Neural cell (in vitro differentiated cells): Measurements from ENCODE around the gene SOX9. TPM values are rescaled to one million over a fixed set of nuclear protein-coding genes. Genes with fewer than 3 reads are reported as not detected.

Experiments used
- H2AFZ ChIP-seq: fragments of 200-600, 300-800 bp; sonication (generic), shearing (Covaris generic); 2 replicates; pipeline ENCODE4 v1.6.0; 2014; ENCODE audit warnings: low read depth, mild to moderate bottlenecking, antibody characterized with exemption, low read length, moderate library complexity
- H3F3A ChIP-seq: fragments of 200-600 bp; shearing (Covaris generic); 2 replicates; pipeline ENCODE4 v1.6.1; 2016; ENCODE audit warnings: mild to moderate bottlenecking, moderate library complexity, mixed read lengths, antibody characterized with exemption, low read length; ENCODE audit not compliant: insufficient read depth, poor library complexity, severe bottlenecking
- H3K27ac ChIP-seq: fragments of 200-600, 300-800 bp; sonication (generic), shearing (Covaris generic); 2 replicates; pipeline ENCODE4 v1.5.1; 2014; ENCODE audit warnings: mild to moderate bottlenecking, low read length, moderate library complexity
- H3K27me3 ChIP-seq: fragments of 300-800, 200-600 bp; sonication (generic), shearing (Covaris generic); 2 replicates; pipeline ENCODE4 v1.6.0; 2014; ENCODE audit warnings: mild to moderate bottlenecking, low read depth, low read length, moderate library complexity; ENCODE audit not compliant: insufficient read depth
- H3K36me3 ChIP-seq: fragments of 300-800, 200-600 bp; sonication (generic), shearing (Covaris generic); 2 replicates; pipeline ENCODE4 v1.5.1; 2014; ENCODE audit warnings: mild to moderate bottlenecking, antibody characterized with exemption, low read length, moderate library complexity; ENCODE audit not compliant: insufficient read depth
- H3K4me2 ChIP-seq: fragments of 300-800, 200-600 bp; sonication (generic), shearing (Covaris generic); 2 replicates; pipeline ENCODE4 v1.6.0; 2014; ENCODE audit warnings: mild to moderate bottlenecking, low read length
- H3K4me3 ChIP-seq: fragments of 300-800, 200-600 bp; sonication (generic), shearing (Covaris generic); 2 replicates; pipeline ENCODE4 v1.5.1; 2014; ENCODE audit warnings: mild to moderate bottlenecking, low read length, moderate library complexity
- H3K79me2 ChIP-seq: fragments of 200-600 bp; shearing (Covaris generic); replicated peaks from 2 replicates; pipeline ENCODE4 v1.6.0; 2014; ENCODE audit warnings: mild to moderate bottlenecking, low read length, moderate library complexity; ENCODE audit not compliant: insufficient read depth
- H3K9ac ChIP-seq: fragments of 300-800, 200-600 bp; sonication (generic), shearing (Covaris generic); 2 replicates; pipeline ENCODE4 v1.6.1; 2016; ENCODE audit warnings: mild to moderate bottlenecking, low read length, mixed read lengths
- H3K9me2 ChIP-seq: fragments of 200-600 bp; shearing (Covaris generic); 2 replicates; pipeline ENCODE4 v1.6.1; 2016; ENCODE audit warnings: mild to moderate bottlenecking, low read length, mixed read lengths; ENCODE audit not compliant: insufficient read depth
- H3K9me3 ChIP-seq: fragments of 200-600, 300-800 bp; sonication (generic), shearing (Covaris generic); 2 replicates; pipeline ENCODE4 v1.6.1; 2016; ENCODE audit warnings: mild to moderate bottlenecking, mixed run types, low read length, moderate library complexity, mixed read lengths
- H4K20me1 ChIP-seq: fragments of 200-600 bp; shearing (Covaris generic); 2 replicates; pipeline ENCODE4 v1.6.1; 2016; ENCODE audit warnings: mild to moderate bottlenecking, mixed run types; ENCODE audit not compliant: insufficient read depth
- CTCF ChIP-seq: fragments of 450-650 bp; IDR thresholded peaks from 2 replicates; pipeline ENCODE4 v1.5.1; 2014; ENCODE audit warnings: antibody characterized with exemption, mild to moderate bottlenecking, moderate library complexity; ENCODE audit not compliant: poor library complexity, severe bottlenecking
- EP300 ChIP-seq: fragments of 450-650 bp; conservative IDR thresholded peaks from 2 replicates; pipeline ENCODE4 v1.6.1; 2014; ENCODE audit warnings: antibody characterized with exemption, mild to moderate bottlenecking, moderate library complexity; ENCODE audit not compliant: poor library complexity, severe bottlenecking
- EZH2 ChIP-seq: fragments of 200-600, 300-800 bp; shearing (Covaris generic), sonication (generic); IDR thresholded peaks from 2 replicates; pipeline ENCODE4 v1.6.1; 2014; ENCODE audit warnings: antibody characterized with exemption, low read length, borderline replicate concordance, mild to moderate bottlenecking; ENCODE audit not compliant: insufficient read depth, poor library complexity, severe bottlenecking
- MXI1 ChIP-seq: fragments of 450-650 bp; conservative IDR thresholded peaks from 2 replicates; pipeline ENCODE4 v1.6.1; 2014; ENCODE audit warnings: antibody characterized with exemption, mild to moderate bottlenecking; ENCODE audit not compliant: poor library complexity, severe bottlenecking
- POLR2AphosphoS5 ChIP-seq: IDR thresholded peaks from 2 replicates; pipeline ENCODE4 v1.6.1; 2012
- RAD21 ChIP-seq: fragments of 450-650 bp; conservative IDR thresholded peaks from 2 replicates; pipeline ENCODE4 v1.6.1; 2014; ENCODE audit warnings: antibody characterized with exemption, mild to moderate bottlenecking, moderate library complexity
- REST ChIP-seq: IDR thresholded peaks from 2 replicates; pipeline ENCODE4 v1.6.1; 2012; ENCODE audit warnings: borderline replicate concordance
- SMC3 ChIP-seq: fragments of 450-650 bp; conservative IDR thresholded peaks from 2 replicates; pipeline ENCODE4 v1.6.1; 2014; ENCODE audit warnings: antibody characterized with exemption, mild to moderate bottlenecking, moderate library complexity; ENCODE audit not compliant: poor library complexity
- polyA plus RNA-seq: library from polyadenylated mRNA; depleted of rRNA; stranded (reverse); fragments of >200 nt; gene quantifications from 2 replicates; pipeline ENCODE4 v1.2.3, GENCODE V29; 2014

Gene SOX9
- polyA plus RNA-seq, 1 donor from 2014 or later: 0.68 TPM

- Histone ChIP-seq H3K9ac (no peak overlapping the region), H2AFZ (no peak overlapping the region), H3K4me2 (peak overlapping the region; percentile 30), H3K27me3 (peaks cover 15% of the 10 kb centered on the region), H3K9me3 (no peaks in the 10 kb centered on the region), H3K27ac (no peak overlapping the region), H3K79me2 (peaks cover 34% of the 10 kb centered on the region), H4K20me1 (no peaks in the 10 kb centered on the region), H3K36me3 (no peaks in the 10 kb centered on the region), H3F3A (no peaks in the 10 kb centered on the region), H3K4me3 (no peak overlapping the region), H3K9me2 (no peaks in the 10 kb centered on the region)
- no peak for TF ChIP-seq EP300
Observed at GRCh38 chr17:72125742-72126141, 4.9 kb downstream of the SOX9 start.

GRCh38 chr17:72126575-72127486, 6.0 kb downstream of the SOX9 start:
- Histone ChIP-seq H3K4me3 (no peak overlapping the region), H3K9ac (no peak overlapping the region), H3K36me3 (no peaks in the 10 kb centered on the region), H3K27me3 (peaks cover 4% of the 10 kb centered on the region), H3K4me2 (no peak overlapping the region), H3K9me3 (no peaks in the 10 kb centered on the region), H4K20me1 (no peaks in the 10 kb centered on the region), H3K79me2 (peaks cover 34% of the 10 kb centered on the region), H2AFZ (no peak overlapping the region), H3F3A (no peaks in the 10 kb centered on the region), H3K27ac (no peak overlapping the region), H3K9me2 (no peaks in the 10 kb centered on the region)
- TF ChIP-seq EZH2 (no peak), REST (no peak), POLR2AphosphoS5 (no peak), EP300 (no peak)

- TF ChIP-seq POLR2AphosphoS5 (no peak), RAD21 (no peak), EP300 (no peak), CTCF (no peak), MXI1 (no peak), SMC3 (no peak)
- no peaks in the 10 kb centered on the region for H4K20me1 ChIP-seq
- no peaks in the 10 kb centered on the region for H3K9me3 ChIP-seq
- no peaks in the 10 kb centered on the region for H3K27me3 ChIP-seq
- H3F3A ChIP-seq: no peaks in the 10 kb centered on the region
- peaks cover 22% of the 10 kb centered on the region for H3K79me2 ChIP-seq
- H3K27ac ChIP-seq: no peak overlapping the region
- H3K9me2 ChIP-seq: no peaks in the 10 kb centered on the region
- no peak overlapping the region for H3K9ac ChIP-seq
- H3K4me2 ChIP-seq: no peak overlapping the region
- H2AFZ ChIP-seq: no peak overlapping the region
- H3K36me3 ChIP-seq: no peaks in the 10 kb centered on the region
- no peak overlapping the region for H3K4me3 ChIP-seq
Observed at GRCh38 chr17:72128039-72128438, 7.2 kb downstream of the SOX9 start.
